22Rv1 (cell line): ENCODE results near the gene KRT79.

Source experiments
- H3K27ac ChIP-seq: fragments of 450-650 bp; 2 replicates; pipeline ENCODE4 v1.5.1; 2017
- ZFX ChIP-seq: fragments of 450-650 bp; IDR thresholded peaks from 2 replicates; pipeline ENCODE4 v1.6.1; 2017; ENCODE audit warnings: antibody characterized with exemption, borderline replicate concordance
- TF ChIP-seq, protein P1 (sequence below): fragments of 450-650 bp; IDR thresholded peaks from 2 replicates; pipeline ENCODE4 v1.5.1; 2017; ENCODE audit warnings: mild to moderate bottlenecking

KRT79 gene

DNA sequence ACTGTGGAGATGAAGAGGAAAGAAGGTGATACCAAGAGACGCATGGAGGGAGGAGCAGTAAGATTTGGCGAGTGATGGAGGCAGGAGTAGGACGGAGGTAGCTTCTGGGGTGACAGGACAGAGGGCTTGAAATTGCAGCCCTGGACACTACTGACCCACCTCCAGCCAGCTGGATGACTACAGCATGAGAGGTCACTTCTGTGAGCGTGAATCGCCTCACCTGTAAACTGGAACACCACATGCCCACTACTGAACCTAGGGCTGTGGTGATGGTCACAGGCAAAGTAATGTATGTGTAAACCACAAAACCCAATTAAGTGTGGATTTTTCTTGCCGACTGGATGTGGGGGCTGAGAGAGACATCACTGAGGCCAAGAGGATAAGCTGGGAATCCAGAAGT is 13.6 kb downstream of the KRT79 start:
- TF ChIP-seq, protein P1, sequence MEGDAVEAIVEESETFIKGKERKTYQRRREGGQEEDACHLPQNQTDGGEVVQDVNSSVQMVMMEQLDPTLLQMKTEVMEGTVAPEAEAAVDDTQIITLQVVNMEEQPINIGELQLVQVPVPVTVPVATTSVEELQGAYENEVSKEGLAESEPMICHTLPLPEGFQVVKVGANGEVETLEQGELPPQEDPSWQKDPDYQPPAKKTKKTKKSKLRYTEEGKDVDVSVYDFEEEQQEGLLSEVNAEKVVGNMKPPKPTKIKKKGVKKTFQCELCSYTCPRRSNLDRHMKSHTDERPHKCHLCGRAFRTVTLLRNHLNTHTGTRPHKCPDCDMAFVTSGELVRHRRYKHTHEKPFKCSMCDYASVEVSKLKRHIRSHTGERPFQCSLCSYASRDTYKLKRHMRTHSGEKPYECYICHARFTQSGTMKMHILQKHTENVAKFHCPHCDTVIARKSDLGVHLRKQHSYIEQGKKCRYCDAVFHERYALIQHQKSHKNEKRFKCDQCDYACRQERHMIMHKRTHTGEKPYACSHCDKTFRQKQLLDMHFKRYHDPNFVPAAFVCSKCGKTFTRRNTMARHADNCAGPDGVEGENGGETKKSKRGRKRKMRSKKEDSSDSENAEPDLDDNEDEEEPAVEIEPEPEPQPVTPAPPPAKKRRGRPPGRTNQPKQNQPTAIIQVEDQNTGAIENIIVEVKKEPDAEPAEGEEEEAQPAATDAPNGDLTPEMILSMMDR, result no peak
- no peak for TF ChIP-seq ZFX
- H3K27ac ChIP-seq, result no peak overlapping the region

DNA sequence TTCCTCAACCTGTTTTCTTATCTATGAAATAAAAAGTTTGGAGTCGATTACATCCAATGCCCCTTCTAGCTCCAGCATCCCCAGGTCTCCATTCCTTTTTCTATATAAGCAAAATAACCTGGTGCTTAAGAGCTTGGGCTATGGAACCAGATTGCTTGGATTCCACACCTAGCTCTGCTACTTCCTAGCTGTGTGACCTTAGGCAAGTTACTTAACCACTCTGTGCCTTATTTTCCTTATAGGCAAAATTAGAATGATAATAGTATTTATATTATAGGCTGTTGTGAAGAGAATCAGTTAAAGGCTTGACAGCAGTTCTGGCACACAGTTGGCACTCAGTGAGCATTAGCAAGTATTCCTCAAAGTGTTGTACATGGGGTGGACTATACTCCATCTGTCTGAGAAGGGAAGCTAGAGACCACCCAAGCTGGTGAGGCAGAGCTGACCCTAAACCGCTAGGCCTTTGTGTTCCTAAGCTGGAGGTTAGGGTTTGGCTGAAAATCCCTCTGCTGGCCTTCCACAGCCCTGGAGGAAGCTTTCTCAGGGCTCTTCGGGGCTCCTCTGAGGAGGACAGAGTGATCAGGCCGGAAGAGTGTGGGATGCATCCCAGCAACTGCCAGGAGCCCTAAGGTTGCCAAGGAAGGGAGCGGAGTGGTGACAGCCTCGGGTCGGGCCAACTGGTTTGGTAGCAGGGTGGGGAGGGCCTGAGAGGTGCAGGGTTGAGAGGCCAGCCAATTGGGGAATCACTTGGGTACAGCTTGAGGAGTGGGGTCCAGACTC is 14.2 kb downstream of the KRT79 start:
- TF ChIP-seq, protein P1, result no peak
- TF ChIP-seq ZFX, result no peak
- H3K27ac ChIP-seq, result no peak overlapping the region

DNA sequence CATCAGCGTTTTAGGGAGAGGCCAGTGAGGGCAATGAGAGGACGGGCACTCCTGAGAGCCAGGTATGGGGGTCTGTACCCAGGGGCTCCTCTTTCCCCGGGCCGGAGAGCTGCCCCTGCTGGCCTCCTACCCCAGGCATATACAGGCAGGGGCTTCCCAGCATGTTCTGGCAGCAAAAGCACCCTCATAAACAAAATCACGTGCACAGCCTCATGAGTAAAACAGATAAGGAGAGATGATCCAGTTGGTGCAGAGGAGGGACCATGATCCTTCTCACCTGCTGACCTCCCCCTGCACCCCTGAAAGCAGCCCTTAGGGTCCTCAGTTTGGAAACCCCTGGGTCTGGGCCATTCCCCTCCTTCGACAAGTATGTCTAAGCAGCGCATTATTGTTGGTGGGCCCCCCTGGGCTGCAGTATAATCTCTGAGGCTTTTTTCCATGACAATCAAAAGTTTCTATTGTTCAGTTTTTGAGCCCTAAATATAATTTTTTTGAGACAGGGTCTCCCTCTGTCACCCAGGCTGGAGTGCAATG is 15.2 kb downstream of the KRT79 start:
- H3K27ac ChIP-seq, result no peak overlapping the region
- no peak for TF ChIP-seq ZFX
- TF ChIP-seq, protein P1, result no peak

DNA sequence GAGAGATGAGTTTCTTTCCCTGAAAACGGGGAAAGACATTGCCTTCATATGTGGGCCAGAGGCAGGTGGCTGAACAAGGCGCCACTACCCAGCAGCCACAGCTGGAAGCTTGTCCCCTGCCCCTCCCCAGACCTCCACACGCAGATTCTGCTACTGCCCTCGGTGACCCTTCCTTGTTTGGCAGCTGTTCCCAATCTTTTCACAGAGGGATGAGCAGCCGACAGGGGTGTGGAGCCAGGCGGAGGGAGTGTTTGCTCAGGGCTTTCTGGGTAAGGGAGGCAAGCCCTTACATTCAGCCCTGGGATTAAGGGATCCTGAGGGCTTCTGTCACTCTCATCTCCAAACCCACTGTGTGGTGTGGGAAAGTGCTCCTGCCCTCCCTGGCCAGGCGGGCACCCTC is 15.7 kb downstream of the KRT79 start:
- TF ChIP-seq, protein P1, result no peak
- no peak for TF ChIP-seq ZFX
- no peak overlapping the region for H3K27ac ChIP-seq

DNA sequence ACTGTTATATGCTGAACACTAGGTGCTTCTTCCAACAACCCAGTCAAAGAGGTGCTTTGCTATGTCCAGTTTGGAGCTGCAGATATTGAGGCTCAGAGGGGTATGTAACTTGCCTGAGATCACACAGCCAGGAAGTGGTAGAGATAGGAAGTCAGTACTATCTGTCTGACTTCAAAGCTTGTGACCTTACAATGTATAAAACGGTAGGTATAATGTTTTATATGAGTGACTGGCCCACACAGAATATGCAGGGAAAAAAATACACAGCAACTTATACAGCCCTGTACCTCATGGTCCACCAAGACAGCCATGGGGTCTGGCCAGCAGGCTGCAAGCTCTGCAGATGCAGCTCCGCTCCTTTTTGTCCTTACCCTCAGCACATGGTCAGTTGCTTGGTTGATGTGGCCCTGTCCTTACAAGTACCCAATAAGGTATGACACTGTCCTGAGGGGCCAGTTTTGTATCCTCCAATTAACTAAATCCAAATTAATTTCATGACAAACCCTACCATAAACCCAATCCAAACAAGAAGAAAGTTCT is 16.3 kb downstream of the KRT79 start:
- TF ChIP-seq ZFX, result no peak
- TF ChIP-seq, protein P1, result no peak
- H3K27ac ChIP-seq, result no peak overlapping the region

DNA sequence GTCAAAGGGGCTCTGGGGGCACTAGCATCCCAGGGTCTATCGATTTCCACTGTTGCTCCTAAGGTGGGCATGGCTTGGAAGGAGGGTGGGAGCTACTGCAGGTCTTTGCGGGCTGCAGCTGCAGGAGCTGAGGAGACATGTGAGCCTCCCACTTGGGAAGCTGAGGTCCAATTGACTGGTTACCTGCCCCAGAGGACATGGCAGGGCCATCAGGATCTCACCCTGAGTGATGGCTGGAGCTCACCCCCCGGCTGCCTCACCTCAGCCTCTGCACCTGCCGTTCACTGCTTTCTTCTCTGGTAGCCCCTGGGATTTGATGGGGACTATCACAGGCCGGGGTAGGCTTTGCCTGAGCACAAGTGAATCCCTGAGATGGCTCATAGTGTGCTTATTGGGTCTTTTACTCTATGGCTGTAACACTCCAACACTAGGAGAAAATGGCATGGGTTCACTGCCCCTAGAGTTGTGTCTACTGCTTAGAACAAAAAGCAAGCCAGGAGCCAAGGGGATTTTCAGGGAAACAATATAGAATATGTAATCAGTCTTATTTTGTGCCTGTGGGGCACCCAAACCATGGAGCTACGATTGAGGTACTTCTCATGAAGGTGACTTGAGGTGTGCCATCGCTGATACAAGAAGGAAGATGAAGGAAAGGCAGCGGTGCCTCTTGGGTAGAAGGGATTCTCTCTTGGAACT is 17.0 kb downstream of the KRT79 start:
- H3K27ac ChIP-seq, result no peak overlapping the region
- no peak for TF ChIP-seq ZFX
- TF ChIP-seq, protein P1, result no peak
